Tibial artery (tissue), 4 donors: ENCODE data around the gene METAP2.

Experiments
- DNase-seq, 2 donors: peaks; one replicate each; pipeline ENCODE4 v3.0.0-alpha.2; 2019
- H3K27ac ChIP-seq, 2 donors: fragments of 200-600 bp; sonication (generic) in 1 of 2; 1 replicate in 1 of 2; 2 replicates in 1 of 2; pipeline ENCODE4 v1.5.1; 2018 to 2019; ENCODE audit warnings: mild to moderate bottlenecking in 1 of 2
- H3K27me3 ChIP-seq, 2 donors: fragments of 200-600 bp; sonication (generic) in 1 of 2; one replicate each; pipeline versions ENCODE4 v1.5.1 to v1.6.0; 2016 to 2019
- H3K36me3 ChIP-seq, 3 donors: fragments of 200-600 bp; sonication (generic) in 2 of 3; one replicate each; pipeline ENCODE4 v1.5.1; 2016 to 2019; ENCODE audit warnings: mild to moderate bottlenecking in 2 of 3
- H3K4me1 ChIP-seq, 4 donors: fragments of 200-600 bp; sonication (generic) in 2 of 4; 1 replicate in 3 of 4; 2 replicates in 1 of 4; pipeline ENCODE4 v1.5.1; 2016 to 2019
- H3K4me3 ChIP-seq, 2 donors: fragments of 200-600 bp; sonication (generic) in 1 of 2; 1 replicate in 1 of 2; 2 replicates in 1 of 2; pipeline ENCODE4 v1.5.1; 2018 to 2019; ENCODE audit warnings: mild to moderate bottlenecking in 2 of 2
- H3K9me3 ChIP-seq, 3 donors: fragments of 200-600 bp; sonication (generic) in 1 of 3; one replicate each; pipeline ENCODE4 v1.5.1; 2016 to 2019
- CTCF ChIP-seq, 2 experiments: fragments of 200-600 bp in 1 of 2; fragments of 450-650 bp in 1 of 2; IDR thresholded peaks; one replicate each; pipeline ENCODE4 v1.5.1; 2017 to 2019; ENCODE audit warnings: antibody characterized with exemption in 2 of 2, mild to moderate bottlenecking in 1 of 2, moderate library complexity in 1 of 2
- intact Hi-C: fragments of 100-400 bp; cut with DNase I; formaldehyde crosslinking; loops from one replicate; pipeline ENCODE4 v1.15.0; 2023; ENCODE audit warnings: low total_unique reads

METAP2 gene

DNA sequence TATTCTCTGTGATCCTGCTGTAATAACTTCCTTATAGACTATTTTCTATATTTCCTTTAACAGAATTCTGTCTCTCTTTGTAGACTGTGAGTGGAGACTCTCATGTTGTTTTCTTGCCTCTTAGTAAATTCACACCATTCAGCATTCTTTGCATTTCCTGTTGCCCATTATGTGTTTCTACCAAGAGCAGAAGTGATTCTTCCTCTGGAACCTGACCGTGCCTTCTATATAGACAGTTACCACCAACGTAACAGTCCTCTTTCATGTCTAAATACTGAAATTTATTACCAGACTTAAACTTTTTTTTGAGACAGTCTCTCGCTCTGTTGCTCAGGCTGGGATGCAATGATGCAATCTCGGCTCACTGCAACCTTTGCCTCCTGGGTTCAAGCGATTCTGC lies 31.1 kb downstream of the METAP2 start:
- no peak overlapping the region for H3K27ac ChIP-seq
- H3K4me1 ChIP-seq = peaks cover 0 to 32% (median 13%) of the 10 kb centered on the region in 4 donors
- TF ChIP-seq CTCF (IDR thresholded peaks at IDR 0.05) = no peak
- no peaks in the 10 kb centered on the region for H3K9me3 ChIP-seq
- intact Hi-C loops = no loop called here
- peaks cover 43 to 76% (median 49%) of the 10 kb centered on the region in 3 donors for H3K36me3 ChIP-seq
- DNase-seq = no peak
- no peaks in the 10 kb centered on the region for H3K27me3 ChIP-seq
- no peak overlapping the region for H3K4me3 ChIP-seq

DNA sequence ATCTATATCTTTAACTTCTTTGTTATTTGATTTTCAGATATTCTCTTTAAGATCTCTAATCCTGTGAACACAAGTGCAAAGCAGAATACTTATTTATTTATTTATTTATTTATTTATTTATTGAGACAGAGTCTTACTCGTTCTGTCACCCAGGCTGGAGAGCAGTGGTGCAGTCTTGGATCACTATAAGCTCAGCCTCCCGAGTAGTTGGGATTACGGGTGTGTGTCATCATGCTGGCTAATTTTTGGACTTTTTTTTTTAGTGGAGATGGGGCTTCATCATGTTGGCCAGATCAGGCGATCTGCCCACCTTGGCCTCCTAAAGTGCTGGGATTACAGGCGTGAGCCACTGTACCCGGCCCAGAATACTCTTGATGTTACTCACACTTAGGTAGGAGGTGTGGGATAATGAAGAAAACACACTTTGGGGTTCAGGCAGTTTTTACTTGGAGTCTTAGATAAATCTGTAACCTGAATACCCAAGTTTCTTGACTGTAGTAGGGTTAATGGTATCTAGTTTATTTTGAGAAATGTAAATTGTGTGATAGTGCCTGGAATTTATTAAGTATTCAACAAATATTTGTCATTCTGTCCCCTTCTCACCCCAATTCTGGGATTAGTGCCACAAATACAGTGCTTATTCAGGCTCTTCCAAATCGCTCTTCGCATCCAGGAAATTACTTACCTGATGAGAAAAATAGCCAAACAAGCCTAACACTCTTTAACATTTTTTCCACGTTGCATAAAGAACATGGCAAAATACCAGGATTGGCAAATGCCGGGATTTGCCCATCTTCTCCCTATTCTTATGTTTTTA lies 33.0 kb downstream of the METAP2 start:
- DNase-seq = no peak
- intact Hi-C loops = no loop called here
- no peaks in the 10 kb centered on the region for H3K9me3 ChIP-seq
- H3K27me3 ChIP-seq = no peaks in the 10 kb centered on the region
- peaks cover 0 to 32% (median 13%) of the 10 kb centered on the region in 4 donors for H3K4me1 ChIP-seq
- TF ChIP-seq CTCF (IDR thresholded peaks at IDR 0.05) = no peak
- H3K4me3 ChIP-seq = no peak overlapping the region
- H3K27ac ChIP-seq = peak overlapping the region in 1 of 2 donors; percentile 56
- H3K36me3 ChIP-seq = peaks cover 53 to 68% (median 57%) of the 10 kb centered on the region in 3 donors

DNA sequence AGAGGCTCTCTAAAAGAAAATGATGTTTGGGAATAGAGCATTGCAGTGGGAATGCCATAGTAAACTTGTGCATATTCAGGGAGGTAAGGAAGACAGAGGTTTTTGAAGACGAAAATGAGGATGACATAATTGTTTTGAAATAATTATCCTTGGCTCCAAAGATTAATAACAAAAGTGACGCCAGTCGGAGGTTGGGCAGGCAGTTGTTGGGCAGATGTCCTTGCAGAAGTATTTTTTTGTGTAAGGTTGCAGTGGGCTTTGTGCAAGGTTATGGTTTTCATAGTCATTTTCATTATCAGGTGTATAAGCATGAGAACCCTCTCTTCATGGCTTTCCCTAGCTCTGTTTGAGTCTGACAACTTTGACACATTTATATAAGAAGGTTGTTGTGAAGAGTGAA lies 35.3 kb downstream of the METAP2 start:
- H3K27ac ChIP-seq = peak overlapping the region in 1 of 2 donors; percentile 56
- DNase-seq = no peak
- no peak overlapping the region for H3K4me3 ChIP-seq
- peaks cover 0 to 32% (median 13%) of the 10 kb centered on the region in 4 donors for H3K4me1 ChIP-seq
- peaks cover 60 to 69% (median 62%) of the 10 kb centered on the region in 3 donors for H3K36me3 ChIP-seq
- intact Hi-C loops = no loop called here
- no peak for TF ChIP-seq CTCF (IDR thresholded peaks at IDR 0.05)
- no peaks in the 10 kb centered on the region for H3K9me3 ChIP-seq
- H3K27me3 ChIP-seq = no peaks in the 10 kb centered on the region

DNA sequence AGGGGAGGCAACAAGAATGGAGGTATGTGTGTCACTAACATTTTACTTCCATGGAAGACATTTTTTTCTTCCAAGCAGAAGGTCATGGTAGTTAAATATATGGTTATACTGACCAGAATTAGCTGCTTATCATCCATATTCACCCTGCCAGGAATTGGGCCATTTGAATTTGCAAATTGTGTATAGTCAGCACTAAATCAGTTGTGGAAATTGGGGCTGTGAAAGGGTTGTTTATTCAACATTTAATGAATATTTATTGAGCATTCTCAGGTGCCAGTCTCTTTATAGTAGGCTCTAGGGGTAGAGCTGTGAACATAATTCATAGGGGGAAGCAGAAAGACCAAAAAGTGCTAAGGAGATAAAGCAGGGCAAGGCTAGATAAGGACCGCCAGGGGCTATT lies 38.0 kb downstream of the METAP2 start:
- Histone ChIP-seq H3K36me3 (peaks cover 50 to 60% (median 51%) of the 10 kb centered on the region in 3 donors), H3K4me3 (no peak overlapping the region), H3K9me3 (no peaks in the 10 kb centered on the region), H3K27ac (no peak overlapping the region), H3K4me1 (peaks cover 0 to 25% (median 12%) of the 10 kb centered on the region in 4 donors), H3K27me3 (no peaks in the 10 kb centered on the region)
- DNase-seq = no peak
- no peak for TF ChIP-seq CTCF (IDR thresholded peaks at IDR 0.05)
- intact Hi-C loops = no loop called here

- Histone ChIP-seq H3K27ac (no peak overlapping the region), H3K36me3 (peaks cover 44 to 53% (median 51%) of the 10 kb centered on the region in 3 donors), H3K9me3 (no peaks in the 10 kb centered on the region), H3K4me3 (no peak overlapping the region), H3K4me1 (peaks cover 0 to 9% (median 7%) of the 10 kb centered on the region in 4 donors), H3K27me3 (no peaks in the 10 kb centered on the region)
- TF ChIP-seq CTCF (IDR thresholded peaks at IDR 0.05) = no peak
- DNase-seq = no peak
- intact Hi-C loops = no loop called here
Measured at GRCh38 chr12:95513599-95513998, 39.6 kb downstream of the METAP2 start.
